Right lobe of liver (tissue), 4 donors: Measurements from ENCODE around the gene FER.

Experiments
- POLR2A ChIP-seq: fragments of 450-650 bp; IDR thresholded peaks from one replicate; pipeline ENCODE4 v1.6.1; 2017; ENCODE audit warnings: antibody characterized with exemption, mild to moderate bottlenecking
- TF ChIP-seq, protein P1 (sequence below), 4 donors: fragments of 200-600 bp in 3 of 4; fragments of 450-650 bp in 1 of 4; IDR thresholded peaks; one replicate each; pipeline versions ENCODE4 v1.5.1 to v1.8.0; 2016 to 2022; ENCODE audit warnings: antibody characterized with exemption in 4 of 4, mild to moderate bottlenecking in 2 of 4
- donor health status: DM: no; HTN: no; CAD: no.
- donor health status: DM: no; HTN: no; CAD: no.
- donor health status: DM: no; HTN: yes; CAD: no.

GRCh38 chr5:108773330-108773729, 25.6 kb downstream of the FER start:
- TF ChIP-seq, protein P1, sequence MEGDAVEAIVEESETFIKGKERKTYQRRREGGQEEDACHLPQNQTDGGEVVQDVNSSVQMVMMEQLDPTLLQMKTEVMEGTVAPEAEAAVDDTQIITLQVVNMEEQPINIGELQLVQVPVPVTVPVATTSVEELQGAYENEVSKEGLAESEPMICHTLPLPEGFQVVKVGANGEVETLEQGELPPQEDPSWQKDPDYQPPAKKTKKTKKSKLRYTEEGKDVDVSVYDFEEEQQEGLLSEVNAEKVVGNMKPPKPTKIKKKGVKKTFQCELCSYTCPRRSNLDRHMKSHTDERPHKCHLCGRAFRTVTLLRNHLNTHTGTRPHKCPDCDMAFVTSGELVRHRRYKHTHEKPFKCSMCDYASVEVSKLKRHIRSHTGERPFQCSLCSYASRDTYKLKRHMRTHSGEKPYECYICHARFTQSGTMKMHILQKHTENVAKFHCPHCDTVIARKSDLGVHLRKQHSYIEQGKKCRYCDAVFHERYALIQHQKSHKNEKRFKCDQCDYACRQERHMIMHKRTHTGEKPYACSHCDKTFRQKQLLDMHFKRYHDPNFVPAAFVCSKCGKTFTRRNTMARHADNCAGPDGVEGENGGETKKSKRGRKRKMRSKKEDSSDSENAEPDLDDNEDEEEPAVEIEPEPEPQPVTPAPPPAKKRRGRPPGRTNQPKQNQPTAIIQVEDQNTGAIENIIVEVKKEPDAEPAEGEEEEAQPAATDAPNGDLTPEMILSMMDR (IDR thresholded peaks at IDR 0.05), result no peak
- no peak for TF ChIP-seq POLR2A
